Left cardiac atrium (tissue), 4 donors: Measurements from ENCODE around the gene SGCB. TPM values are rescaled to one million over a fixed set of nuclear protein-coding genes. Genes with fewer than 3 reads are reported as not detected.
"Not testable (repeated sequence)": the region's sequence is repeated elsewhere in the genome, so short reads cannot be mapped to it uniquely, and the experiment has no call there.

Experiments used
- ATAC-seq, 2 donors: fragments of 200-7000 bp; cut with Tn5 transposase; one replicate each; pipeline ENCODE4 v1.9.1; 2020; ENCODE audit warnings: mild to moderate bottlenecking in 2 of 2, moderate library complexity in 2 of 2
- DNase-seq: peaks from one replicate; pipeline ENCODE4 v3.0.0-alpha.2; 2020
- intact Hi-C, 2 donors: fragments of 100-400 bp; cut with DNase I; formaldehyde crosslinking; loops; one replicate each; pipeline versions ENCODE4 v1.14.1 to v1.15.1; 2022 to 2023
- long read RNA-seq: library from polyadenylated mRNA; unstranded; transcript quantifications from one replicate; pipeline ENCODE4 v2.0.0, GENCODE V29; 2021
- total RNA-seq, 2 donors: library from RNA; stranded (reverse); fragmentation: NEBNext Ultra II Directional; extraction: Animal tissue kit (Norgen Biotek cat#: 25700); gene quantifications; one replicate each; pipeline ENCODE4 v1.2.1, GENCODE V29; 2021
- donor health status: DM: no; HTN: yes; CAD: no.
- donor health status: DM: no; HTN: yes; CAD: no; lungs with severe emphysema.
- donor health status: DM: yes; HTN: yes; CAD: no.
- donor health status: Dilated cardiomyopathy.

Gene SGCB
- total RNA-seq: 10 to 100 TPM; 73.0 to 74.5 TPM
- long read RNA-seq, full-length matches to known transcripts: 222 of 243 reads
- long read RNA-seq, partial matches to known transcripts: 3 of 243 reads
- long read RNA-seq, other reads (novel, unspliced or antisense): 18 of 243 reads

- ATAC-seq: peak; percentile 95 to 97
- peak; percentile 77 for DNase-seq
- intact Hi-C loops: loop anchor here in 1 of 2 donors (5.0 kb wide), 1 partner anchor 196 kb away; the partner anchor contains the start of gene DCUN1D4
Observed at GRCh38 chr4:52038103-52038912, at the start of gene SGCB. Gene SGCB, minus strand, starts transcription at chr4:52038299. Its CDS starts 40 bp downstream, at chr4:52038259.

GRCh38 chr4:52086425-52086824 is 48.3 kb upstream of the SGCB start:
- ATAC-seq, intact Hi-C loops, DNase-seq: not testable (repeated sequence)

GRCh38 chr4:52081216-52081615 is 43.1 kb upstream of the SGCB start:
- DNase-seq (no peak), ATAC-seq (no peak)
- intact Hi-C loops: no loop called here

- no peak for ATAC-seq
- intact Hi-C loops: no loop called here
- DNase-seq: no peak
Observed at GRCh38 chr4:52079659-52080058, 41.6 kb upstream of the SGCB start.

- DNase-seq (peak; percentile 31), ATAC-seq (peak; percentile 44 to 65)
- intact Hi-C loops: no loop called here
Observed at GRCh38 chr4:52076731-52077130, 38.6 kb upstream of the SGCB start.

GRCh38 chr4:52071791-52072546 is 33.9 kb upstream of the SGCB start:
- intact Hi-C loops: no loop called here
- ATAC-seq (no peak), DNase-seq (no peak)

GRCh38 chr4:52069571-52069970 is 31.5 kb upstream of the SGCB start:
- intact Hi-C loops: no loop called here
- ATAC-seq (no peak), DNase-seq (no peak)

GRCh38 chr4:52059372-52059771 is 21.3 kb upstream of the SGCB start:
- no peak for DNase-seq
- peak; percentile 39 to 68 for ATAC-seq
- intact Hi-C loops: no loop called here

- ATAC-seq: no peak
- intact Hi-C loops: no loop called here
- no peak for DNase-seq
Observed at GRCh38 chr4:52058275-52058674, 20.2 kb upstream of the SGCB start.

GRCh38 chr4:52057196-52057595 is 19.1 kb upstream of the SGCB start:
- intact Hi-C loops: no loop called here
- DNase-seq: no peak
- no peak for ATAC-seq

- DNase-seq (no peak), ATAC-seq (no peak)
- intact Hi-C loops: no loop called here
Observed at GRCh38 chr4:52054254-52054653, 16.2 kb upstream of the SGCB start.

- peak; percentile 45 to 53 for ATAC-seq
- intact Hi-C loops: no loop called here
- no peak for DNase-seq
Observed at GRCh38 chr4:52052475-52052780, 14.3 kb upstream of the SGCB start.

GRCh38 chr4:52051615-52052474 is 13.7 kb upstream of the SGCB start:
- intact Hi-C loops: no loop called here
- ATAC-seq (peak; percentile 92 to 98), DNase-seq (peak; percentile 85)

GRCh38 chr4:52051213-52051614 is 13.1 kb upstream of the SGCB start, which contains the start of gene SPATA18:
Gene SPATA18, plus strand, starts transcription at chr4:52051304. Its CDS starts 401 bp downstream, at chr4:52051705.
- peak; percentile 46 for DNase-seq
- peak; percentile 88 for ATAC-seq

GRCh38 chr4:52049266-52049665 is 11.2 kb upstream of the SGCB start:
- DNase-seq (no peak), ATAC-seq (no peak)
- intact Hi-C loops: no loop called here

More at GRCh38 chr4:52051213-52051614, 13.1 kb upstream of the SGCB start, which contains the start of gene SPATA18:
- intact Hi-C loops: no loop called here

- no peak for DNase-seq
- intact Hi-C loops: no loop called here
- no peak for ATAC-seq
Observed at GRCh38 chr4:52045028-52045427, 6.9 kb upstream of the SGCB start.

GRCh38 chr4:52037689-52038102 is 403 bp downstream of the SGCB start:
- intact Hi-C loops: loop anchor here in 1 of 2 donors (5.0 kb wide), 1 partner anchor 195 kb away; the partner anchor contains the start of gene DCUN1D4
- DNase-seq (peak; percentile 36), ATAC-seq (peak; percentile 62 to 75)

- ATAC-seq (peak in 1 of 2 donors; percentile 10), DNase-seq (no peak)
- intact Hi-C loops: loop anchor here in 1 of 2 donors (5.0 kb wide), 1 partner anchor 195 kb away; the partner anchor contains the start of gene DCUN1D4
Observed at GRCh38 chr4:52036886-52037530, 1.1 kb downstream of the SGCB start.
